ENCODE measurements around the gene C6orf89.

Gene C6orf89

DNA sequence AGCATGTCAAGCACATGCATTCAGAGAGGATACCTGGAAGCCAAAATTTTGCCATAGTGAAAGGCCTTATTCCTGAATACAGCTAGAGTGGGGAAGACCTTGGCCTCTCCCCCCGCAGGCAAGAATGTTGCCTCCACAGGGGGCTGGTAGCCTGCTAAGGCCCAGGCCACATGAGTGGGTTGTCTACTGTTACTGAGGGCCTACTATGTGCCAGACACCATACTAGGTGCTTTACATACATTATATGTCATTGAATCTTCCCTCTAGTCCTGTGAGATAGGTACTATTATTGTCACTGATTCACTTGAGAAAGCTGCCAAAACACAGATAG, 68.1 kb downstream of the C6orf89 start:
- no peak for DNase-seq

DNA sequence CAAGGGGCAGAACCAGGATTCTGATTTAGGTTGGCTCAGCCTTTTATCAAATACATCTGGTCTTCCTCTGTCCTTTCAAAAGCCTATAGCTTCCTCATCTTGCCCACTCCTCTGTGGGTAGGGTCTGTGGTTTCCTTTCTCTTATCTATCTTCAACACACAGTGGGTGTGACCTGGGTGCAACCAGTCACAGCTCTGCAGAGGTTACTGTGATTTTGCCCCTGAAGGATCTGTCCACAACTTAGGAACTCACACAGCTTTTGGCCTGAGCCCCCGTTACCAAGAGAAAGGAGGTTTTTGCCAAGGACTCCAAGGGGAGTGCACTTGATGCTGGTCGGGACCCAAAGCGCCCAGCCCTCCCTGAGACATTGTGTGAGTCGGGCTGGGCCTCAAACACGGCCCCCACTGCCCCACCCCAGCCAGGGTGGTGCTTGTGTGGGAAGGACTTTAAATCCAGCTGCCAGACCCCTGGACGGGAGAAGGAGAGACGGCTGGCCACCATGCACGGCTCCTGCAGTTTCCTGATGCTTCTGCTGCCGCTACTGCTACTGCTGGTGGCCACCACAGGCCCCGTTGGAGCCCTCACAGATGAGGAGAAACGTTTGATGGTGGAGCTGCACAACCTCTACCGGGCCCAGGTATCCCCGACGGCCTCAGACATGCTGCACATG, 68.6 kb downstream of the C6orf89 start, which contains the start of gene PI16:
Gene PI16, plus strand, starts transcription at position 477 of the 670 bp plus-strand sequence. Its CDS starts 23 bp downstream, at position 500.
- DNase-seq: no peak

DNA sequence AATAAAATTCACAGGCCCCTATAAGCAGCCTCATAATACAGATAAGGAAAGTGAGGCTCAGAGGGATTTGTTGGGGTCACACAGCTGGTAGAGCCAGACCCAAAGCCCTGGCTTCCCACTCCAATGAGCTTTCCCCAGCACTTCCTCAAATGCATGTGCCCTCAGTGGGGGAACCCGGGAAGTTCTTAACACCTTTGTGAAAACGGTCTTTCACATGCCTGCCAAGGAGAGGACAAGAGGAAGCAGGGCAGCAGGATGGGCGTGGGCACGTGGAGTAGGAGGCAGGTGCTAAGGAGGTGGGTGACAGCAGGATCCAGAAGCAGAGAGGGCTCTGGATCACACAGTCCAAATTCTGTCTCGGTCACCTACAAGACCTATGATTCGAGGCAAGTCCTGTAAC, 69.4 kb downstream of the C6orf89 start:
- no peak for DNase-seq

DNA sequence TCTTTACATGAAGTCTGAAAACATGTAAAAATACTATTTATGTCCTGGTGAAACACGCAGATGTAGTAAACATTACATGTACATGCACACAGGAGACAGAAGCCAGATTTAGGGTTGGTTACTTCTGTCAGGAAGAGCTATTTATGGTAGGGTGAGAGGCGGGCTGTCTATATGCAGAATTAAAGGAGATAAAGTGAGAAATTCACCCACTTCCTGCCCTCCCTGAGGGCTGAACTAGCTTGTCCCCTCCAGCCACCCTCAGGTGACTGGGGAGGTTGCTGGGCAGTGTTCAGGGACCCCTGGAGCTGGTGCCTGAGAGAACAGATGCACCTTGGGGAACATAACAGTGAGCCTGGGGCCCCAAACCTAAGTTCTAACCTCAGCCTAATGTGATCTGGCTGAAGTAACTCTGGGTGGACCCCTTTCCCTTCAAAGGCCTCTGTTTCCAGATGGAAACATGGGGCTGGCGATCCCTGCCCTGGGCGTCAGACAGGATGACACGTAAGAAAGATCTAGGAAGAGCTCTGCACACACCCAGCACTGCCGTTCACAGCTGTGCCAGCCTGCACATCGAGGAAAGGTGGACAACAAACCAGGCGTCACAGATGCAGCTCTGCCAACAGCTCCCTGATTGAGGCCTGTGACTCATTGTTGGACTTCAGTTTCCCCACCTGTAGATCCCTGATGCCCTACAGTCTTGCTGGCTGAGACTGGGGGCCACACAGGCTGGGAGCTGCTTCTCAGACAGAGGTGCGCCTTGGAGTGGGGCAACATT, 70.1 kb downstream of the C6orf89 start:
- no peak for DNase-seq

DNA sequence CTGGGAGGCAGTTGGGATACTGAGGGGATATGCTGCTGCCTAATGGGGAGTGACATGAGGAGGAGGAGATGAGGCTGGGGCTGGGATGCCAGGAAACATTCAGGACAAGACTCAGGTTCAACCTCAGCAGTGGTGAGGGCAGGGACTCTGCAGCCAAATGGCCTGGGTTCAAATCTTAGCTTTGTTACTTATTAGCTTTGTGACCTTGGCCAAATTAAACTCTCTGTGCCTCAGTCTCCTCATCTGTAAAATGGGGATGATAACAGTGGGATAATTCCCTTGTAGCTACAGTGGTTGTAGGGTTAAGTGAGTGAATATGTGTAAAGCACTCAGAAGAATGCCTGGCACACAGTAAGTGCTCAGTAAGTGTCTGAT, 70.7 kb downstream of the C6orf89 start:
- no peak for DNase-seq

DNA sequence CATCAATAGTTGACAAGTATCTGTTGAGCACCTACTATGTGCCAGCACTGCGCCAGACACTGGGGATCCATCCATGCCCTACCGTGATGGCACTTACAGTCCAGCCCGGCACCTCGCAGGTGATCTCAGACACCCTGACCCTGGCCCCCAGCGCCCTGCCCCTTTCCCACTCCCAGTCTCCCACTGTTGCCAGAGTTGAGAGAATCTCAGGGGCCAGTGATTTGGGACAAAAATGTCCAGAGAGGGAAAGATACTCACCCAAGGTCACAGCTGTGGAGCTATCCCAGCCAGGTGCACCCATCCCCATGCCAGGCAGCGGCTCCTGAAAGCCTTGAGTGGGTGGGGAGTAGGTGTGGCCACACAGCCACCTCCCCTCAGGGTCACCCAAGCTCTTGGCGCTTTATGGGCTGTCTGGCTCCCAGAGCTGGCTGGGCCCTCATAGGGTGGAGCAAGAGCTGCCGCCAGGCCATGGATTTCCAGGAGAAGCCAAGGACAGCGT, 72.1 kb downstream of the C6orf89 start:
- DNase-seq: no peak

DNA sequence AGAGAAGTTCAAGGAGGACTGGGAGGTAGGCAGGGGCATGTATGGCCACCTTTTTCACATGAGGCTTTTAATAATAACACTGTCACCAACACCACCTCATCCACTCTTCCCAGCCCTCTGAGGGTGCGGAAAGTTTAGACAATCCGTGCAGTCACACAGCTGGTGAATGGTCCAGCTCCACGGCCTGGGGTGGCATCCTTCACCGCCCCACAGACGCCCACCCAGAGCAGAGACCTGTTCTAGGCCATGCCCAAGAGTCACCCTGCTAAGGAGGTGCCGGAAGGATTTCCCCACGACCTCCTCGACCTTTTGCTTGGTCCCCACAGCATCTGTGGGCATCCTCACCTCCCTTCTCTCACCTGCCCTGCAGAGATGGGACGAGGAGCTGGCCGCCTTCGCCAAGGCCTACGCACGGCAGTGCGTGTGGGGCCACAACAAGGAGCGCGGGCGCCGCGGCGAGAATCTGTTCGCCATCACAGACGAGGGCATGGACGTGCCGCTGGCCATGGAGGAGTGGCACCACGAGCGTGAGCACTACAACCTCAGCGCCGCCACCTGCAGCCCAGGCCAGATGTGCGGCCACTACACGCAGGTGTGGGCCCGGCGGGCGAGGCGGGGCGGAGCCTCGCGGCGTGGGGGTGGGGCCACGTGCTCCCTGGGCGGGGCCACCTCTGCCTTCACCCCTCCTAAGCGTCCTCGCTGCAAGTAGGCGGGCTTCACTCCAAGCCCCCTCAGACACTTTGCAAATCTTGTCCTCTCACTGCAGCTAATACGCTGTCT, 73.2 kb downstream of the C6orf89 start:
- no peak for DNase-seq

DNA sequence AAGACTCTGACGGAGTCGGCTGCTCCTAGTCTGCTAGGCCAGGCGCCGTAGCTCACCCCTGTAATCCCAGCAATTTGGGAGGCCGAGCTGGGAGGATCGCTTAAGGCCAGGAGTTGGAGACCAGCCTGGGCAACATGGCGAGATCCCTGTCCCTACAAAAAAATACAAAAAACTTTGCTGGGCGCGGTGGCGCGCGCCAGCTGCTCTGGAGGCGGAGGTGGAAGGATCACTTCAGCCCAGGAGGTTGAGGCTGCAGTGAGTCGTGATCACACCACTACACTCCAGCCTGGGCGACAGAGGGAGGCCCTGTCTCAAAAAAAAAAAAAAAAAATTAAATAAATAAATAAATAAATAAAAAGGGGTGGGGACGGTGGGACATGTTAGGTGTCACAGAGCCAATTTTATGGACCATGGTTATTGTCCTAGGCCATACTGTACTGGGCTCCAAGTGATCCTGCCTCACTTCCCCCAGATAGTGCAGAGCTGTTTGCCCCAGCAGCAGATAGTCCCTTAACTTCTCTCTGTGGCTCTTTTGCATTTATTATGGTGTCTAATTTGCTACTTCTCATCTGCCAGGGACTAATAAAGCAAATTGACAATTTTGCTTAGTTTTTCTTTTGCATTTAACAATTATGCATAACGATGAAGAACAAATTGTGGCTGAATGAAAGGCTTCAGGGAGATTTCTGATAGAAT, 74.0 kb downstream of the C6orf89 start:
- no peak for DNase-seq

DNA sequence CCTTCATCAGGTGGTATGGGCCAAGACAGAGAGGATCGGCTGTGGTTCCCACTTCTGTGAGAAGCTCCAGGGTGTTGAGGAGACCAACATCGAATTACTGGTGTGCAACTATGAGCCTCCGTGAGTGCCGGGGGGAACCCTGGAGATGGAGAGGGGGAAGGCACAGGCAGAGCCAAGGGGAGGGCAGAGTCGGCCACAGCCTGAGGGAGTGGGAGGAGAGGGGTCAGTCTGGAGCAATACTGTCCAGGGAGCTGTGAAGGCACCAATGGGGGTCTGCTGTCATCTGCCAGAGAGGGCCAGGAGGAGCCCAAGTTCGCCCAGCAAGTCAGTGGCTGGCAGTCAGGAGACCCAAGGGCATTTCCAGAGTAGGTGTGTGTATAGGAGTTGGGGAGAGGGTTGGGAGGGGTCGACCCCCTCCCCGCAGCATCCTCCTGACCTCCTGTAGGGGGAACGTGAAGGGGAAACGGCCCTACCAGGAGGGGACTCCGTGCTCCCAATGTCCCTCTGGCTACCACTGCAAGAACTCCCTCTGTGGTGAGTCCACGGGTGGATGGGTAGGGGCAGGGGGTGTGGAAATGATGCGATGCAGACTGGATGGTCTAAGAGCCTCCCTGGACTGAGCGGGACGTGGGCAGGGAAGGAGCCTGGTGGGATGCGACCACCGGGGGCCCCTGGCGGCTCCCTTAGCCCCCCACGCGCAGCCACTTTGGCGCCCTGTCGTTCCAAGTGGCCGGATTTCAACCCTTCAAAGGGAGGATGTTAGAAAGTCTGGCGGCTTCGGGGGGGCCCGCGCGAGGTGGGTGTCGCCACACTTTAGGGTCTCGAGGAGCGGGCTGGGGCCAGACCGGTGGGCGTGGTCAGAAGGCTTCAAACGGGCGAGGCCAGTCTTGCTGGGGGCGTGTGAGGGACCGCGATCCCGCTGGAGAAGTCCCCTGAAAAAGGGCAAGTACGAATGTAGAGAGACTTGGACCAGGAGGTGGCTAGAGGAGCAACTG, 76.0 kb downstream of the C6orf89 start:
- DNase-seq: no peak

DNA sequence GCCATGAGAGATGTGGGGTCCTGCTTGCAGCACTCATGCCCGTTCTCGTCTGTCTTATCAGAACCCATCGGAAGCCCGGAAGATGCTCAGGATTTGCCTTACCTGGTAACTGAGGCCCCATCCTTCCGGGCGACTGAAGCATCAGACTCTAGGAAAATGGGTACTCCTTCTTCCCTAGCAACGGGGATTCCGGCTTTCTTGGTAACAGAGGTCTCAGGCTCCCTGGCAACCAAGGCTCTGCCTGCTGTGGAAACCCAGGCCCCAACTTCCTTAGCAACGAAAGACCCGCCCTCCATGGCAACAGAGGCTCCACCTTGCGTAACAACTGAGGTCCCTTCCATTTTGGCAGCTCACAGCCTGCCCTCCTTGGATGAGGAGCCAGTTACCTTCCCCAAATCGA, 77.1 kb downstream of the C6orf89 start:
- peak; percentile 74 for DNase-seq

DNA sequence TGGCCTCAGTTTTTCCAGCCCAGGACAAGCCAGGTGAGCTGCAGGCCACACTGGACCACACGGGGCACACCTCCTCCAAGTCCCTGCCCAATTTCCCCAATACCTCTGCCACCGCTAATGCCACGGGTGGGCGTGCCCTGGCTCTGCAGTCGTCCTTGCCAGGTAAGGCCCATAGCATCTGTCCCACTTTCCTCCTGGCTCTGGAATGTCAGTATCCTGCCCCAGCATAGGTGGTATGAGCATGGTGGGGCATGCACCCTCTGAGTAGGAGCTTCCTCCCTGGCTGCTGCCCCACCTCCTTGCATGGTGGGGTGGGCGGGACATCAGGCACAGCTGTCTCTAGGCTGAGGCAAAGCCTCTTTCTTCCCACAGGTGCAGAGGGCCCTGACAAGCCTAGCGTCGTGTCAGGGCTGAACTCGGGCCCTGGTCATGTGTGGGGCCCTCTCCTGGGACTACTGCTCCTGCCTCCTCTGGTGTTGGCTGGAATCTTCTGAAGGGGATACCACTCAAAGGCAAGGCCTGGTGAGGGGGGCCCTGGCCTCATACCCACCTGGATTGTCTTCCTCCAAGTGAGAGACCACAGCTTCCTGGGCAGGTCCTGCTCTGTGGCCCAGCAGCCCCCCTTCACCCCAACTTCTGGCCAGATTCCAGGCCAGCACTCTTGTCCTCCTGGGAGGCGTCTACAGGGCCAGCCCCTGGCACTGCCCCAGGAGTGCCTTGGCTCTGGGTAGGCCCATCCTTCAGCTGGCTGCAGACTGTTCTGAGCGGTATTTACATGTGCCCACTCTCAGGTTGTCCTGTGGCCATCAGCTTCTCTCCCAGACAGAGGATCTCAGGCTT, 77.9 kb downstream of the C6orf89 start:
- DNase-seq: peak; percentile 23

DNA sequence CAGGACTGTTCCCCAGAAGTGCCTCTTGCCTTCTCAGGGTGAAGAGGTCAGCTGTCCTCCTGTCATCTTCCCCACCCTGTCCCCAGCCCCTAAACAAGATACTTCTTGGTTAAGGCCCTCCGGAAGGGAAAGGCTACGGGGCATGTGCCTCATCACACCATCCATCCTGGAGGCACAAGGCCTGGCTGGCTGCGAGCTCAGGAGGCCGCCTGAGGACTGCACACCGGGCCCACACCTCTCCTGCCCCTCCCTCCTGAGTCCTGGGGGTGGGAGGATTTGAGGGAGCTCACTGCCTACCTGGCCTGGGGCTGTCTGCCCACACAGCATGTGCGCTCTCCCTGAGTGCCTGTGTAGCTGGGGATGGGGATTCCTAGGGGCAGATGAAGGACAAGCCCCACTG, 78.6 kb downstream of the C6orf89 start:
- no peak for DNase-seq

DNA sequence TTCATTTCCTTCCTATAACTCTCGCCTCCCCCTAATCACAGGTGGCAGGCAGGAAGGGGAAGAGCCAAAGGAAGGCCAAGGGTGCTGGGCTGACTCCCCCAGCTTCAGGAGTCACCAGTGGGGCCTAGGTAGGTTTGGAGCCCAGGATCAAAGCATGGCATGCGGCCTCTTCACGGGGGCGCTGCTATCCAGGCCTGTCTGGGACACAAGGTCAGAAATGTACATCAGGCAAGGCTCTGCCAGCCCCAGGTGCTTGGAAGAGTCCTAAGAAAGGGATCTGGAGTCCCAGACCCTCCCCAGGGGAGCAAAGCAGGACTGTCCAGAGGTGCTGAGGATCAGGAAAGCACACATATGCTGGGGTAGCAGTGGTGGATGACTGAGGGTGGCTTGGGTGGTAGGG, 79.2 kb downstream of the C6orf89 start:
- no peak for DNase-seq

DNA sequence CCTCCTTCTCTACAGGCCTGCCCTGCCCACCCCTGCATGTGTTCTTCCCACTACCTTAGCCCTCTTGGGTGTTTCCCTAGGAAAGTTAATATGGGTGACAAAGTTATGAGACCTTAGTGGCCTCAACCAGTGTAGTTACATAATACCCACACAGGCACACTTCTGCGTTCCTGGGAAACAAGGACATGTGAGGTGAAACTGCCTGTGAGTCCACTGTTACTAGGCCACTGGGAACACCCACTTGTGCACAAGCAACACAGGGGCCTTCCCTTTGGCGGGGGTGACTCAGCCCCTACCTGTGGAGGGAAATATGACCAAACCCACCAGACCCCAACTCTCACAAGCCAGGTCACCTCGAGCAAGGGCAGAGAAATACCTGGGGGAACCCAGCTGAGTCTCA, 81.5 kb downstream of the C6orf89 start:
- DNase-seq: no peak

DNA sequence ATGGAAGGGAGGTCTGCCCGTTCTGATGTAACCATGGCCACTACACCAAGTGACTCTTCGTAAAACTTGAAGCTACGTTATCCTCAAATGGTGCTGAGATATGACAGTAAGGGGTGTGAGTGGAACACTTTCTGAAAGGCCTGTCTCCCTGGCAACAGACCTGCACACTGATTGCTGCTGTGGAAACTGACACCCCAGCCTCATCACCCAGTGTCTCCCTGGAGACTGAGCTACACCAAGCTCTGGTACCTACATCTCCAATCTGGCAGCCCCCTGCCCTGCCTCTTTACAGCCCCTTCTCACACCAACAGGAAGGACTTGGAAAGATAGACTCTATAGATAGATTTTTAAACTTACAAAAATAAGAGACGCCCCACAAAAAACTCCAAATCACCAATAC, 82.0 kb downstream of the C6orf89 start:
- no peak for DNase-seq

DNA sequence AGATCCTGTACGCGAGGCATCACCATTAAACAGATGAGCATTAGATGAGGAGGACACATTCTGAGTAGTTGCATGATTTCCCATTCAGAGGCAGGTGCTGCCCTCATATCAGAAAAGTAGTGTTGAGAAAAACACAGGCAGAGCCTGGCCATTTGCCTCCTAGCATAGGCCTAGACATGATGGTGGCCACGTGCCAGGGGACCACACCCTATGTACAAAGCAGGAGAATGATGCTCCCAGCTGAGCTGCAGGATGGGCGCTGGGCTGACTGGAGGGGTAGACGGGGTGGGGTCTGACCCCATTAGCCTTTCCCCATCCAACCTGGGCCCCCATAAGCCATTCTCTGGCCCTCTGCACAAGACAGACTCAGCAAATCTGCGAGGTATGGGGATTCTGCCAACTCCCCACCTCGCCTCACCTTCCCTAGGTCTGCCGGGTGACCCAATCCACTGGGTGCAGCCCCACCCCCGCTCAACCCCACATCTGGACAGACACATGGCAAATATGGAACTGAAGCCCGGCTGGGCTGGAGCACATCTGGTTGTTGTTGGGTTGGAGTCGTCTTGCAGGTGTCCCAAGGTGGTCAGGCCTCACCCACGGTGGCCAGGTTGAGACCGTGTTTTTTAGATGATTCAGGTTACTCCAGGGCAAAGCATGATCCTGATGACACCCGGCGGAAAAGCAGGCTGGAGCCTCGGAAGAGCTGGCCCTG, 82.7 kb downstream of the C6orf89 start:
- DNase-seq: no peak

DNA sequence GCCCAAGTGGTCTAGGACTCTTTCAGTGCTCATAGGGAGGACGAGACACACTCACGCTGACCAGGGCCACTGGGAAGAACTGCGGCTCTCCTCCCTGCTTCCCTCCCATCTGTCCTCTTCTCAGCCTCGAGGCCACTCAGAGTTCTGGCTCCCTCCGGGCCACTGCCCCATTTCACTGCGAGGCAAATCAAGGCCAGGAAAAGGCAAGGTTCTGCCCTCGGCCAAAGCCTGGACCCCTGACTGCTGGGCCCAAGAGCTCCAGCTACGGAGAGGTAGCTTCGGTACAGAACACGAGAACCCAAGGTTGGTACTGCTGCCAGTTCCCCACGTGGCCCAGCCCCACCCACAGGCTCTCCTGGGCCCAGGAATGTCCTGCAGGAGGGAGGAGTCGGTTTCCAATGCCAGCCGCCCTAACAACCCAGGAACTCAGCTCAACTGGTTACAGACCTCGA, 83.5 kb downstream of the C6orf89 start:
- DNase-seq: no peak

DNA sequence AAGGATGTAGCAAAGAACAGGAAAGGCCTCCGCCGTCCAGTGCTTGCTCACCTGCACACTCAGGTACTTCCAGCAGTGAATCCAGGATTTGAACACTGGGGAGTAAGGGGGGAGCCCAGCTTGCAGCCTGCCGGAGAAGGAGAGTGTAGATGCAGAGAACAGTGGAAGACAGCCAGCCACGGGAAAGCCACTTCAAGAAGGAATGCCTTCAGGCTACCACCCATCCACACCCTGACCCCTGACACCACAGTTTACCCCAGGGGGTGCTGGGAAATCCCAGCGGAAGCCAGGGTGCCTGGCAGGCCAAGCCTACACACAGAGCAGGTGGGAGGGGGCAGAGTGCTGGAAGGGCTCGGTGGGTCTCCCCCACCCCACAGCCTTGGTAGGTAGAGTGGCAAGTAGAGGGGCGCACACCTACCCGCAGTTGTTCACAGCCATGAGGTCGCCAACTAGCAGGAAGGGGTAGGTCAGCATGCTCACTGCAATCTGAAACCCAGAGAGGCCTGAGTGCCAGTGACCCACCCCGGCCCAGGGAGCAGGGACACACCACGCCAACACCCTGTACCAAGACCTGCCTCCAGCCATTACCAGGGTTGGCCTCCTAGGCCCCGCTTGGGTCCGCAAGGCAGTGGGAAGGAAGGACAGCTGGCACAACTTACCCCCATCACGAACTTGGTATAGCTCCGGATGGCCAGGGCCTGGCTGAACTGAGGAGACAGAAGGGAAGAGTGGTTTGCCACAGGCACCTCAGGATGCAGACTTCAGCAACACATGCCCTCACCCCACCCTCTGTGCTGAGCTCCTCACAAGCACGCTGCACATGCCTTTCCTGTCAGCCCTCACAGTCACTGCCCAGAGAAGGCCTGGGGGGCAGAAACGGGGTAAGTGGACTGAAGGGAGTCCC, 84.5 kb downstream of the C6orf89 start:
- DNase-seq: no peak
